ENCODE data around the gene NUAK1.

The NUAK1 gene

GRCh38 chr12:106138633-106139421, at the start of gene NUAK1:
Gene NUAK1, minus strand, starts transcription at chr12:106138954. Its CDS starts 301 bp downstream, at chr12:106138653.
- DNase-seq = peak; percentile 95

DNA sequence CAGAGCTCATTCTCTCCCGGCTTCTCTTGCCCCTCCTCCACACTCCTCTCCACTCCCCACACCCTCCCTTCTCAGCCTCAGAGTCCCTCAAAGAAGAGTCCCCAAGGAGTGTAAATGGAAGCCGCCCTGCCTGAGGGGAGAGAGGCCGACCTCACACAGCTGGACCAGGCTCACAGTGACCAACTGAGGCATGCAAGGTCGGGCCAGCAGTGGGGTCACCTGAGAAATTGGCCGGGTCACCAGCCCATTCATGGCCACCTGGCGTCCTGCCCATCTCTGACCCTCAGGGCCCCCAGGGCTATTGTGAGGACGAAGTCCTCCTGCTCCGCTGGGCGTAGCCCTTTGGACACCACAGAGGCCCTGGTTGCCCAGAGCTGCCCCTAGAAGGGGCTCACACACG, 49.5 kb upstream of the NUAK1 start:
- DNase-seq = peak; percentile 68

DNA sequence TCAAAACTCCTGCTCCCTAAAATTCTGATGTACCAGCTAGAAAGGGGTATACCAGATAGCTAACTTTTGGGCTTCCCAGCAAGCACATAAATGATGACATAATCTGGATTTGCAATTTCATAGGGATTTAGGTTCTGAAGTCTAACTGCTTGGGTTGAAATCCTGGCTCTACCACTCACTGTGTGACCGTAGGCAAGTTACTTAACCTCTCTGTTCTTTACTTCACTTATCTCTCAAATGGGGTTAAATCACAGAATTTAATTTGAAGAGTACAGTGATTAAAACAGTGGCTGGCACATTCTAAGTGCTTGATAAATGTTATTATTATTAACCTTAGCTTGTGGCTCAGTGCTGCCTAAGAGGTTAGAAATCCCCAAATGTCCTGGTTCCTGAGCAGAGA, 49.1 kb upstream of the NUAK1 start:
- DNase-seq = no peak

DNA sequence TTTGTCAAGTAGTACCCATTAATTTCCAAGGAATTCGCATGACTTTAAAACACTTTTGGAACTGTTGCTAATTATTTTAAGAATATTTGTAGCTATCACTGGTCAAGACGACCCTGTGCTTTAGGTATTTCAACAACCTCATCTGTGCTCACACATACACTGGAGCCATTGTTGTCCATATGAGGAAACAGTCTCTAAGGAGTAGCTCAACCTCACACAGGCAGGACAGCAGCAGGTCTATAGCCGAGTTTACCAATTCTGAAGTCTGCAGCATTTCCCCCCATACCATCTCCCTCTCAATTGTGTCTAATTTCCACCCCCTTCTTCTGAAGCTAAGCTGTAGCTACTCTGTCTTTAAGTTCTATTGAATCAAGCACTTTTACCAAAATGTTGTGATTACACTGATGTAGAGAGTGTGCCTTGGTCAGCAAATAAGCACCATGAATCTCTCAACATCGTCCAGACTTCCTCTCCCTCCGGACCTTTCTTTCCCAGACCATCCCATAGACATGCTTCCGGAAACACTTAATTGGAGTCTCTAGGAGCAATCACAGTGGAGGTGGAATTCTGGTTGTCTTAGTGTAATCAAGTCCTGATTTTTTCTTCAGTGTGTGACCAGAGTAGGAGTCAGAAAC, 48.5 kb upstream of the NUAK1 start:
- peak; percentile 29 for DNase-seq

DNA sequence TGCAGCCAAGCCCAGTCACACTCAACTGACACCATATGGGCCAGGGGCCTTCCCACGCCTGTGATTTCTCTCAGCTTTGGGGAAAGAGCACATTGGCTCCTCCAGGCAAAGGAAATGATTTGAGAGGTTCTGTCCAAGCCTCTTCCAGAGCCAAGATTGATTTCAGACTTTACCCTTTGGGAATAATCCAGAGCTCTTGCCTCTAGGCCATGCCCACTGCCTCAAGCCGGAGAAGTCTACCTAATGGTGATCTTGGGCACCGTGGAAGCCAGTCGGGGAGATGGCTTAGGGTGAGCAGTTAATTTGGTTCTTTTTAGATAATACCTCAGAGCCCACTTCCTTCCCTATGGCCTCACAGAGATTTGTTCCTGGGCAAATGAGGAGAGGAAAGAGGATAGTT, 45.0 kb upstream of the NUAK1 start:
- peak; percentile 35 for DNase-seq

DNA sequence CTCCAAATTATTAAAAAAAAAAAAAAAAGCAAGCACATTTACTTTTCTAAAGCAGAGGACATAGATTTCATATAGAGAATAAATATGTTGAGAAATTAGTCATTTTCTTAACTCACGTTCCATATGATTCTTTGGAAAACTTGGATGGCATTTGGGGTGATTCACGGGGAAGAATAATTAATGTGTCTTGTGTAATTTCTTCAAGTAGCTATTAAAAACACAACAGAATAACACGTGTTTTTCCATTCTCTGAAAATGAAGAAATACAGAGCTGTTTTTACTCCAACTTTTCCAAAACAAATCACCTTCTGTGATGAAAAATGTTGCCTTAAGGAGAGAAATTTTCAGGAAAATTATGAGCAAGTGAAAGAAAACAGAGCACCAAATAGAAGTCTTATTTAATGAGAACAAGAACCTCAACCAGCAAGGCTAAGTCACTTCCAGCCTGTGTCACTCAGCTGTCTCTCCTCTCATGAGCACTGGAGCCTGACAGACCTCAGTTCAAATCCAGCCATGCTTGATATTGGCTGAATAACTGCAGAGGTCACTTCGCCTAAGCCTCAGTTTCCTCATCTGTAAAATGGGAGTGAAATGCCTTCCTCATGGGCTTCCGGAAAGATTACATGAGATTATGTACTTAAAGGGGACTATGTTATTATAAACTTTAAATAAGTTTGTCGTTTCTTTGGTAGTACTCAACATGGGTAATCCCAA, 42.8 kb upstream of the NUAK1 start:
- no peak for DNase-seq

GRCh38 chr12:106179086-106179485, 40.3 kb upstream of the NUAK1 start:
- peak; percentile 99 for DNase-seq

- DNase-seq = peak; percentile 78
These were observed 39.8 kb upstream of the NUAK1 start for GRCh38 chr12:106178562-106178961.

- DNase-seq = no peak
These were observed 37.8 kb upstream of the NUAK1 start for GRCh38 chr12:106176560-106176959.

GRCh38 chr12:106174876-106175275, 36.1 kb upstream of the NUAK1 start:
- DNase-seq = peak; percentile 21

GRCh38 chr12:106173442-106173841, 34.7 kb upstream of the NUAK1 start:
- peak; percentile 34 for DNase-seq

- DNase-seq = peak; percentile 60
These were observed 32.5 kb upstream of the NUAK1 start for GRCh38 chr12:106171117-106171750.

DNA sequence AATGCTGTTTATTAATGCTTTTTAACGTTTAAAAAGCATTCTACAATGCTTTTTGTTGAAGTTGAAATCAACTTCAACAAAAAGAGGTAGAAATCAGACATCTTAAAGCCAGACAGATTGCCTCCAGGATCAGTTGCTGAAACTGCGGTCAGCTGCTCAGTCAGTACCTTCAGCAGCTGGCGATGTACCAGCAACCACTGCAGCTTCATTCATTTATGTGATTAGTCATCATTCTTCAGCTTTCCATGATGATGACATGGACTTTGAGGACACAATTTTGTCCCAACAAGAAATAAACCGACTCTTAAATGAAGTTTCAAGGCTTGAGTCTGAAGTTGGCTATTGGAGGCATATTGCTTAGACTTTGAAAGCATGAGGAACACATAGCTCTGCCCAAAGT, 31.5 kb upstream of the NUAK1 start:
- peak; percentile 23 for DNase-seq

- no peak for DNase-seq
These were observed 25.0 kb upstream of the NUAK1 start for GRCh38 chr12:106163712-106164111.

DNA sequence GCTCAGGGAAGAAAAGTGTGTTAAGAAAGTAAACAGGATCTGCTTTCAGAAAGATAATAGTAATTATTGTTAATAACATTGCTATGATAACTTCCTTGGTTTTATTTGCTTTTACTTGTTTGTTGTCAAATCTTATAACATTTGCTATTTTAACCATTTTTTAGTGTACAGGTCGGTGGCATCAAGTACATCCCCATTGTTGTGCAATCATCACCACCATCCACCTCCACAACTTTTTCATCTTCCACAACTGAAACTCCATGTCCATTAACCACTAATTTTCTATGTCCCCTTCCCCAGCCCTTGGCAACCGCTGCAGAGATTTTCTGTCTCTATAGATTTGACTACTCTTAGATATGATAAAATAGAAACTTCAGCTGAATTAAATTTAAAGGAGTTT, 22.7 kb upstream of the NUAK1 start:
- DNase-seq = no peak

GRCh38 chr12:106160915-106161314, 22.2 kb upstream of the NUAK1 start:
- no peak for DNase-seq

GRCh38 chr12:106157802-106158201, 19.0 kb upstream of the NUAK1 start:
- DNase-seq = no peak

- peak; percentile 96 for DNase-seq
These were observed 16.1 kb upstream of the NUAK1 start for GRCh38 chr12:106154751-106155273.

GRCh38 chr12:106152334-106152733, 13.6 kb upstream of the NUAK1 start:
- DNase-seq = peak; percentile 88

DNA sequence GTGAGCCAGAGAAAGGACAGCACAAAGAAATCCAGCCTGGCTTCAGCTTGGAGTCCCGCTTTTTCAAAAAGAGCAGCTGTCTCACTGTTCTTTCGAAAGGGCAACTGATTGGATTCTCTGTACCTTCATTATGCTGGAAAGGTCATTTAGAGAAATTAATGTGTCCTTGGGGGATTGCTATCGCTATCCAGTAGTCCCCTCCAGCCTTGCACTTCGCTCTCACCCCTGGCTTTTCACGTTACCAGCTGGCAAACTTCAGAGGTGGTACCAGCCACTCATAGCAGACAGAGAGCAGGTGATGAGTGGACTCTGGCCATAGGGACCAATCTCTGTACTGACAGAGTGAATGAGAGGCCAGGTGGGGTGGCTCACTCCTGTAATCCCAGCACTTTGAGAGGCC, 11.8 kb upstream of the NUAK1 start:
- DNase-seq = peak; percentile 89

- peak; percentile 72 for DNase-seq
These were observed 10.5 kb upstream of the NUAK1 start for GRCh38 chr12:106149096-106149784.

DNA sequence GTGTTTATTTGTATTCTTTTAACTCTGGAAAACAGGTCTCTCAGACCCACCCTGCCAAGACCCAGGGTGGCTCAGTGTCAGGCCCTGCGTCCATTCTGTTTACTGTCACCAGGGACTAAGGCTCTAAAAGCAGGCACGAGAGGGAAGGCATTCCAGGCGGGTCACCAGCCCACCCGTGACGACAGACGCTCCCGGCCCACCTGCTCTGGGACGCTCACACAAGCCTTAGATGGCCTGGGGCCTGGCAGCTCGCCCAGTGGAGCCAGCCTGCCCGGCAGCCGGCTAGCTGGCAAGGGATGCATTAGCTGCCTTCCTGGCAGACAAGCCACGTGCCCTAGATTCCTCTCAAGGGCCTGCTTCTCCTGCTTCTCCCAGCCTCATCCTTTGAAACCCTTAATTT, 9.2 kb upstream of the NUAK1 start:
- peak; percentile 97 for DNase-seq
